Stimulated activated CD8-positive, alpha-beta memory T cell treated with anti-CD3 and anti-CD28 coated beads, Interleukin-12 subunit alpha, Interleukin-12 subunit beta, amount 100 ng/mL, for 1 hour (primary cell): ENCODE results near the gene LRRC25.
"Not testable (repeated sequence)": the region's sequence is repeated elsewhere in the genome, so short reads cannot be mapped to it uniquely, and the experiment has no call there.

Experiments used
- DNase-seq: peaks from one replicate; pipeline ENCODE4 v3.0.0-alpha.2; 2020; ENCODE audit warnings: low read depth

Gene LRRC25

GRCh38 chr19:18402455-18403248 is 5.2 kb upstream of the LRRC25 start:
- not testable (repeated sequence) for DNase-seq

- DNase-seq, result no peak
These were observed 4.2 kb upstream of the LRRC25 start for GRCh38 chr19:18401580-18402112.

- no peak for DNase-seq
These were observed 1.6 kb upstream of the LRRC25 start for GRCh38 chr19:18399008-18399407.

DNA sequence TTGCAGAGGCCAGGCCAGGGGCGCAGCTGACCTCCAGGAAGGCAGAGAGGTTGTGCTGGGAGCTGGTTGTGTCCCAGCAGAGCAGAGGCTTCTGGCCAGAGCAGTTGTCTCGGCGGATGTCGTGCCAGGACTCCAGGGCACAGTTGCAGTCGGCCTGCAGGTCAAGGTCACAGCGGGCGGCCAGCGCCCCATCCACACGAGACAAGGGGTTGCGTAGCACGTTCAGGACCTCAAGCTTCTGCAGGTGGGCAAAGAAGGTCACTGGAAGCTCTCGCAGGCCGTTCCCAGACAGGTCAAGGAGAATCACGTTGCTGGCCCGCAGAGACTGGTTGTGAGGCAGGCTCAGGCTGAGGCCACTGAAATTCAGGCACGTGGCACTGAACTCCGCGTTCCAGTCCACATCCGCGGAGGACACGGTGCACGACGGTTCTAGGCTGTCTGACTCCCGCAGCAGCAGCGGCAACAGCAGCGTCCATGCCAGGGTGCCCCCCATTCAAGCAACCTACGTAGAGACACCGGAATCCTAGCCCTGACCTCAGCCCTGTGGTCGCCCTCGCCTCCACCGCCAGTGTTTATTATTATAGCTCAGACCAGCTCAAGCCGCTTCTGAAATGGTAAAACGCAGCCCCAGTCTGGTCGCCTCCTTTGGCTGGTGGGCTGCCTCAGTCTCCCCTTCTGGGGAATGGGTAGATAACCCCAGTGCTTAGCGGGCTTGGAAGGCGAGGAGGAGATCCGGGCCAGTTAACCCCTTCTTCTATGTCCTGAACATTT is 766 bp downstream of the LRRC25 start:
- DNase-seq, result no peak

DNA sequence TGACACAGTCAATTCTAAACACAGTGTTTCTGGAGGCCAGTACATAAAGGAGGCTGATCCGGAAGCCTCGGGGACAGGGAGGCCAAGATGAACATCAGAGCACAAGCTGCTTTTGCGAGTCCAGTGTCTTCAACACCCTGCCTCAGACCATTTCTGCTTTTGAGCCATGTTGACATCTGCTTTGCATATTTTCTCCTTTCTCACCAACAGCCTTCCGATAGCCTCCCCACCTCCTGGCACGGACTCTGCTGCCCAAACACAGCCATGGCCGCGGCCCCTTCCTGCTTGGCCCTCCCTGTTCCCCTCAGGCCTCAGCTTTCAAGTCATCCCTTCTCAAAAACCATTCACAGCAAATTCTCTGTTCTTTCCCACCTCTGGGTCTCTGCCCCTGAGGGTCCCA is 3.6 kb downstream of the LRRC25 start:
- DNase-seq, result no peak

GRCh38 chr19:18392926-18393325 is 4.5 kb downstream of the LRRC25 start:
- no peak for DNase-seq

DNA sequence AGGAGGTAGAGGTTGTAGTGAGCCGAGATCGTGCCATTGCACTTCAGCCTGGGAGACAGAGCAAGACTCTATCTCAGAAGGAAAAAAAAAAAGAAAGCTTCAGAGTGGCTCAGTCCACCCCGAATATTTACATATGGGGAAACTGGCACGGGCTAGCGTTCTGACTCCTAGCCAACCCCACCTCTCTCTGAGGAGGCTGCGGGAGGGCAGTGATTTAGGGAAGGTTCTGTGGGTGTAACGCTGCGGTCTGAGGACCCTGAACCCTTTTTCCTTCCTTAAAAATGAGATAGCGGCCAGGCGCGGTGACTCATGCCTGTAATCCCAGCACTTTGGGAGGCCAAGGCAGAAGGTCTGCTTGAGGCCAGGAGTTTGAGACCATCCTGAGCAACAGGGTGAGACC is 5.0 kb downstream of the LRRC25 start:
- no peak for DNase-seq

DNA sequence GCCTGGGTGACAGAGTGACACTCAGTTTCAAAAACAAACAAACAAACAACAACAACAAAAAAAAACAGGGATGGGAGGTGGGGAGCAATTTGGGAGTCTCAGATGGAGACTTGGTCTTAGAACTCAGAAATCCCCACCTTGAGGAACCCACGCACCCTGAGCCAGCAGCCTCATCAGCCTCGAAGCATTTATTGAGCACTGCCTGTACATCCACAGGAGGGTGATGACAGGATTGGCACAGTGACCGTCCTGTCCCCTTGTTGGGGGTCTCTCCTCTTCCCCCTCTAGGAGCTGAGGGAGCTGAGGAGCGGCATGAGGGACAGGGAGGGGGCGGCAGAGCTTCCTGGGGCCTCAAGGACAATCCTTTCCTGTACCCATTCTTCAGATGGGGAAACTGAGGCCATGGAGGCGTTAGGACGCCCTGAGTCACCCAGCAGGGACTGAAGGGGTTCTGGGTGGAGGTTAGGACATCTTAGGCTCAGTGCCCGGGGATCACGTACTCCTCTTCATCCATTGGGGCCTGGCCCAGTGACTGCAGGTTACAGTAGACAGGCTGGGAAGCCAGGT is 5.8 kb downstream of the LRRC25 start:
- no peak for DNase-seq

- no peak for DNase-seq
These were observed 7.1 kb downstream of the LRRC25 start for GRCh38 chr19:18390065-18390907.

- no peak for DNase-seq
These were observed 7.7 kb downstream of the LRRC25 start for GRCh38 chr19:18389726-18390064.

DNA sequence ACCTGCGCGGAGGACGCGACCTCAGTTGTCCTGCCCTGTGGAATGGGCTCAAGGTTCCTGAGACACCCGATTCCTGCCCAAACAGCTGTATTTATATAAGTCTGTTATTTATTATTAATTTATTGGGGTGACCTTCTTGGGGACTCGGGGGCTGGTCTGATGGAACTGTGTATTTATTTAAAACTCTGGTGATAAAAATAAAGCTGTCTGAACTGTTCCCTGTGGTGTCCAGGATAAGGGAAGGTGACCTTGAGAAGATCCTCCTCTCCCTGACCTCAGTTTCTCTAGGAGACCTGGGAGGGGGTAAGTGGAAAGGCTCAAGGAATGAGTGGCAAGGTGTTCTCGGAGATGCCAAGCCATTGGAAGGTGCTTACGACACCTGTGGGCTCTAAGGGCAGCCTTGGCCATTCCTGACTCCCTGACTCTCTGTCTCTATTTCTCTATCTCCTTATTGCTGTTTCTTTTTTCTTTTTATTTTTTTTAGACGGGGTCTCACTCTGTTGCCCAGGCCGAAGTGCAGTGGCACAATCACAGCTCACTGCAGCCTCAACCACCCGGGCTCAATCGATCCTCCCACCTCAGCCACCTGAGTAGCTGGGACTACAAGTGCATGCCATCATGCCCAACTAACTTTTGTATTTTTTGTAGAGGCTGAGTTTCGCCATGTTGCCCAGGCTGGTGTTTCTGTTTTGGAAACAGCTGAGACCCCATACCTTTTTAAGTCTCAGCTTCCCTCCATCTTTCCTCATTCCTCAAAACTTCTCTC is 8.3 kb downstream of the LRRC25 start:
- no peak for DNase-seq

DNA sequence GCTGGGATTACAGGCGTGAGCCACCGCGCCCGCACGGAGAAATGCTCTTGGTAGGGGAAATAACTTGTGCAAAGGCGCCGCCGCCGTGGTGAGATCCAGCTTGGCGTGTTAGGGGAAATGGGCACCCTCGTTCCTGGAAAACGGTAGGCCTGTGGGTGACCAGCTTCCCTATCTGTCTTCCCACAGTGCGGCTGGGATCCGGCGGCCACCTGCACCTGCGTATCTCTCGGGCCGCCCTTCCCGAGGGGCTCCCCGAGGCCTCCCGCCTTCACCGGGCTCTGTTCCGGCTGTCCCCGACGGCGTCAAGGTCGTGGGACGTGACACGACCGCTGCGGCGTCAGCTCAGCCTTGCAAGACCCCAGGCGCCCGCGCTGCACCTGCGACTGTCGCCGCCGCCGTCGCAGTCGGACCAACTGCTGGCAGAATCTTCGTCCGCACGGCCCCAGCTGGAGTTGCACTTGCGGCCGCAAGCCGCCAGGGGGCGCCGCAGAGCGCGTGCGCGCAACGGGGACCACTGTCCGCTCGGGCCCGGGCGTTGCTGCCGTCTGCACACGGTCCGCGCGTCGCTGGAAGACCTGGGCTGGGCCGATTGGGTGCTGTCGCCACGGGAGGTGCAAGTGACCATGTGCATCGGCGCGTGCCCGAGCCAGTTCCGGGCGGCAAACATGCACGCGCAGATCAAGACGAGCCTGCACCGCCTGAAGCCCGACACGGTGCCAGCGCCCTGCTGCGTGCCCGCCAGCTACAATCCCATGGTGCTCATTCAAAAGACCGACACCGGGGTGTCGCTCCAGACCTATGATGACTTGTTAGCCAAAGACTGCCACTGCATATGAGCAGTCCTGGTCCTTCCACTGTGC is 9.1 kb downstream of the LRRC25 start:
- DNase-seq, result peak; percentile 64

- DNase-seq, result no peak
These were observed 10.7 kb downstream of the LRRC25 start for GRCh38 chr19:18386543-18387271.

DNA sequence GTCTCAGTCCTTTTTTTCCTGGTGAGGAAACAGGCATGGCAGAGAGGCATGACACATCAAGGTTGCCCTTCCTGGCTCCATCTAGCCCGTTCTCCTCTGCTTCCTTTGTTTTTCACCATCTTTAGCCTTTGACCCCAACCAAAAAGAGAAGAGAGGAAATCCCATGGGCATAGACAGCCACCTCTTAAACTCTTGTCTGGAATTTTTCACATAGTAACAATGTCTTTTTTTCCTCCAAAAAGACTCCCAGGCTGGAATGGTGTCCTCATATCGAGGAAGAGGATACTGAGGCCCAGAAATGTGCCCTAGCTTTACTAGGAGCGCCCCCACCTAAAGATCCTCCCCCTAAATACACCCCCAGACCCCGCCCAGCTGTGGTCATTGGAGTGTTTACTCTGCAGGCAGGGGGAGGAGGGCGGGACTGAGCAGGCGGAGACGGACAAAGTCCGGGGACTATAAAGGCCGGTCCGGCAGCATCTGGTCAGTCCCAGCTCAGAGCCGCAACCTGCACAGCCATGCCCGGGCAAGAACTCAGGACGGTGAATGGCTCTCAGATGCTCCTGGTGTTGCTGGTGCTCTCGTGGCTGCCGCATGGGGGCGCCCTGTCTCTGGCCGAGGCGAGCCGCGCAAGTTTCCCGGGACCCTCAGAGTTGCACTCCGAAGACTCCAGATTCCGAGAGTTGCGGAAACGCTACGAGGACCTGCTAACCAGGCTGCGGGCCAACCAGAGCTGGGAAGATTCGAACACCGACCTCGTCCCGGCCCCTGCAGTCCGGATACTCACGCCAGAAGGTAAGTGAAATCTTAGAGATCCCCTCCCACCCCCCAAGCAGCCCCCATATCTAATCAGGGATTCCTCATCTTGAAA is 11.5 kb downstream of the LRRC25 start, which contains the start of gene GDF15:
GDF15 (plus strand) TSS at position 484 of the 868 bp plus-strand sequence; CDS start at position 516, 32 bp downstream.
- DNase-seq, result no peak

- DNase-seq, result no peak
These were observed 12.1 kb downstream of the LRRC25 start for GRCh38 chr19:18385359-18385674.

- no peak for DNase-seq
These were observed 12.6 kb downstream of the LRRC25 start for GRCh38 chr19:18384775-18385174.

GRCh38 chr19:18383622-18384021 is 13.8 kb downstream of the LRRC25 start:
- DNase-seq, result not testable (repeated sequence)

- no peak for DNase-seq
These were observed 16.6 kb downstream of the LRRC25 start for GRCh38 chr19:18380843-18381242.
